GM12872 (cell line): Measurements from ENCODE around the gene ALKBH8.
A peak's percentile ranks its signal among the peaks of the same experiment; 100 is the strongest.

Experiments used
- TF ChIP-seq, protein P1 (sequence below): IDR thresholded peaks from 3 replicates; pipeline ENCODE4 v1.5.1; 2011; ENCODE audit warnings: low read depth, mild to moderate bottlenecking, low read length, moderate library complexity; ENCODE audit not compliant: insufficient read depth

ALKBH8 gene, protein sequence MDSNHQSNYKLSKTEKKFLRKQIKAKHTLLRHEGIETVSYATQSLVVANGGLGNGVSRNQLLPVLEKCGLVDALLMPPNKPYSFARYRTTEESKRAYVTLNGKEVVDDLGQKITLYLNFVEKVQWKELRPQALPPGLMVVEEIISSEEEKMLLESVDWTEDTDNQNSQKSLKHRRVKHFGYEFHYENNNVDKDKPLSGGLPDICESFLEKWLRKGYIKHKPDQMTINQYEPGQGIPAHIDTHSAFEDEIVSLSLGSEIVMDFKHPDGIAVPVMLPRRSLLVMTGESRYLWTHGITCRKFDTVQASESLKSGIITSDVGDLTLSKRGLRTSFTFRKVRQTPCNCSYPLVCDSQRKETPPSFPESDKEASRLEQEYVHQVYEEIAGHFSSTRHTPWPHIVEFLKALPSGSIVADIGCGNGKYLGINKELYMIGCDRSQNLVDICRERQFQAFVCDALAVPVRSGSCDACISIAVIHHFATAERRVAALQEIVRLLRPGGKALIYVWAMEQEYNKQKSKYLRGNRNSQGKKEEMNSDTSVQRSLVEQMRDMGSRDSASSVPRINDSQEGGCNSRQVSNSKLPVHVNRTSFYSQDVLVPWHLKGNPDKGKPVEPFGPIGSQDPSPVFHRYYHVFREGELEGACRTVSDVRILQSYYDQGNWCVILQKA

DNA sequence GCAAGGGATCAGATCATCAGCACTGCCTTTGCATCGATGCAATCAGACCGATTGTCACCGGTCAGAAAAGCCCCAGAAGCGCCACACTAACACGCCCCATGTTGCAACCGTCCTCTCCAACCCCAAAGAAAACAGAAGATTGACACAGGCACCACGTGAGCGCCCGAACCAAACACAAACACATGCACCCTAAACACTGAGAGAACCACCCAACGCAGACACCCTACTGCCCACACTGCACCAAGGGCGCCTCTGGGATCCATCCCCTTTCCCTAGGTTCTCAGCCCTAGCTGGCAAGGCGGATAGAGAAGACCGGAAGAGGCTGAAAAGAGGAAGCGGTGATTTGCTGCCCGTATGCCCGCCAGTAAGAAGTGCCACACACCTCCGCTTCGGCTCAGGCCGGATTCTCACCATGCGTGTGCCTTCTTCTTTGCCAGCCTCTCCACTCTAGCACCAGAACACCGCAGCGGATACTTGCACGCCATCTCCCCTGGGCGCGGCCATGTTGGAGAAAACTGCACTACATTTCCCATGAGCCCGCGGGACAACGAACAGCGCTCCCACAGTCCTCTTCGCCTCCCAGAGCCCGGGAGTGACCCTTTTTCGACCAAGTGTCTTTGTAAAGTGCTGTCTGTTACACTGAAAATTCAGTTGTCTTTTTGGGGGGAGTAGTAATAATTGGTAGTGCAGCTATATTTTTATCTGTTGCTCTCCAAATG, at the start of gene ALKBH8:
Gene ALKBH8 (minus strand): TSS at position 517 of the 719 bp plus-strand sequence. CDS start 4,842 bp downstream, outside the sequence.
- TF ChIP-seq, protein P1, sequence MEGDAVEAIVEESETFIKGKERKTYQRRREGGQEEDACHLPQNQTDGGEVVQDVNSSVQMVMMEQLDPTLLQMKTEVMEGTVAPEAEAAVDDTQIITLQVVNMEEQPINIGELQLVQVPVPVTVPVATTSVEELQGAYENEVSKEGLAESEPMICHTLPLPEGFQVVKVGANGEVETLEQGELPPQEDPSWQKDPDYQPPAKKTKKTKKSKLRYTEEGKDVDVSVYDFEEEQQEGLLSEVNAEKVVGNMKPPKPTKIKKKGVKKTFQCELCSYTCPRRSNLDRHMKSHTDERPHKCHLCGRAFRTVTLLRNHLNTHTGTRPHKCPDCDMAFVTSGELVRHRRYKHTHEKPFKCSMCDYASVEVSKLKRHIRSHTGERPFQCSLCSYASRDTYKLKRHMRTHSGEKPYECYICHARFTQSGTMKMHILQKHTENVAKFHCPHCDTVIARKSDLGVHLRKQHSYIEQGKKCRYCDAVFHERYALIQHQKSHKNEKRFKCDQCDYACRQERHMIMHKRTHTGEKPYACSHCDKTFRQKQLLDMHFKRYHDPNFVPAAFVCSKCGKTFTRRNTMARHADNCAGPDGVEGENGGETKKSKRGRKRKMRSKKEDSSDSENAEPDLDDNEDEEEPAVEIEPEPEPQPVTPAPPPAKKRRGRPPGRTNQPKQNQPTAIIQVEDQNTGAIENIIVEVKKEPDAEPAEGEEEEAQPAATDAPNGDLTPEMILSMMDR: no peak

DNA sequence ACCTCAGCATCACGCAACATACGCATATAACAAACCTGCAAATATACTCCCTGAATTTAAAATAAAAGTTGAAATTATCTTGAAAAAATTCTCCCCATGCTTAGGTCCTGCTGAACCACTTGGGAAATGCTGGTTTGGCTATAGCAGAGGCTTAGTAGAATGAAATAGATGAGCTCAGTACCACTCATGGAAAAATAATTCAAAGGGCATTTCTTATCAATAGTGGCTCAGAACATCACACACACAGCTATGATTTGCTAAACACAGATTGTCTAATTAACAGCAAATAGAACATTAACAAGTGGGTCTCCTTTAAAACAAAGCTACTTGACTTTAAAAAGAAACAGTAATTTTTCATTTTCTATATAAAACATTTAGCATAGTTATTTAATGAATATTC, 46.9 kb upstream of the ALKBH8 start:
- TF ChIP-seq, protein P1: no peak

DNA sequence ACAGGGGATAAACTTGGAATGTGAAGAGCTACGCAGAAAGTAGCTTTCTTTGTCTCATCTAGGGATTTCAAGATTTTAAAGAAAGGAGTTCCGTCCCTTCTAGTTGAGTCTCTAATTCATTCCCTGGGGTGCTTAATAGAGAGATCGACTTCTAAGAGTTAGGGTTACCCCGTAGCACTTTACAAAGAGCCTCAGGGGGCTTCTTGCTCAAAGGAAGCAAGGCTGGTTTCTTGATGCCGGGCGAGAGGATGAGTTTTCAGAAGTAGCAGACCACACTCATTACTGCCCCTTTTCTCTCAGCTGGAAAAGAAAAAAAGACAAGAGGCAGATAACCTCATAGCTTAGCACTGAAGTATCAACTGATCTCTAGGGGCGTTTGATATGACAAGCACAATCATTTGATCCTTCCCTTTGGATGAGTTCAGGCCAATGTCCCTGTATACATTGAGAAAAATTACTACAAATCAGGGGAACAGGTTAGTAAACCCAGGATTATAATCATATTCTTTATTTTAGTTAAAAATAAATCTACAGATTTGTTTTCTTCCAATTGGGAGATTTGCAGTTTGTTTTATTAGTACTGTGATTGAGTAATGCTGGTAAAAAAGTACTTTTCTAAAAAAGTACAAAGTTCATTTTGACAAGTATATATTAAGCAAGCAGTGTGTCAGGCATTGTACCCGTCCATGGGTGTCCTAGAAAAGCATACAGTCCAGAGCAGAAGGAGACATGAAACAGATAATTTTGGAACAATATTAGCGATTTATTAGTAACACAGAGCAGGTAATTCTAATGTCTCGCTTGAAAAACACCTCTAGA, 44.1 kb upstream of the ALKBH8 start:
- TF ChIP-seq, protein P1: no peak

DNA sequence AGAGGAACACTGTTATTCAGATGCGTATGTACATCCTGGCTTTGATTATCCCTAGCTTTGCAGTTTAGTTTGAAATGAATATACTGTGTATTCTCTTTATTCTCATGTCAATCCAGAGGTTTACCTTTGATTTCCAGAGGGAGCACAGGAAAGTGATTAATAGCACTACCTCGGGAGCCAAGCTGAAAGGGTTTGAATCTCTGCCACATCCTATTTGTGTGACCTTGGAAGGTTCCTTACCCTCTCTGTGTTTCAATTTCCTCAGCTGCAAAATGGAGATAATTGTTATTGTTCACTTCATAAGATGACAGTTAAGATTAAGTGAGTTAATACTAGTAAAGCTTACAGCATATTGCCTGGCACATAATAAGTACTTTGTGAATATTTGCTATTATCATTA, 43.3 kb upstream of the ALKBH8 start:
- TF ChIP-seq, protein P1: no peak

DNA sequence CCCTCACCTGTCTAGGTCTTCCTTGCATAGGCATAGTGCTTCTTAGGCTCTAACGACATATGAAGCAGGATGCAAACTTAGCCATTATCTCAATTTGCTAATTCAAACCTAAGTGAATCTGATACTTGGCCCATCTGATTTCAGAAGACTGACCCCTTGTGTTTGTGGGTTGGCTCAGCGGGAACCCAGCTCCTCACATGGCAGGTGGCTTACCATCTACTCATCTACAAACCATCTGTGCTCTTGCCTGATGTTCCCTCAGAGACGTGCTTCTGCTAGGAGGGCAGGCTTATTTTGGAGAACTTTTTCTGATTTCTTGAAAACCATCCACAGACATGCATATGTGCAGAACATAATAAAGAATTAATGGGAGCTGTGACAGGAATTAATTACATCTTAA, 40.6 kb upstream of the ALKBH8 start:
- TF ChIP-seq, protein P1: peak; percentile 25; the same call in 1 of the 3 replicates

DNA sequence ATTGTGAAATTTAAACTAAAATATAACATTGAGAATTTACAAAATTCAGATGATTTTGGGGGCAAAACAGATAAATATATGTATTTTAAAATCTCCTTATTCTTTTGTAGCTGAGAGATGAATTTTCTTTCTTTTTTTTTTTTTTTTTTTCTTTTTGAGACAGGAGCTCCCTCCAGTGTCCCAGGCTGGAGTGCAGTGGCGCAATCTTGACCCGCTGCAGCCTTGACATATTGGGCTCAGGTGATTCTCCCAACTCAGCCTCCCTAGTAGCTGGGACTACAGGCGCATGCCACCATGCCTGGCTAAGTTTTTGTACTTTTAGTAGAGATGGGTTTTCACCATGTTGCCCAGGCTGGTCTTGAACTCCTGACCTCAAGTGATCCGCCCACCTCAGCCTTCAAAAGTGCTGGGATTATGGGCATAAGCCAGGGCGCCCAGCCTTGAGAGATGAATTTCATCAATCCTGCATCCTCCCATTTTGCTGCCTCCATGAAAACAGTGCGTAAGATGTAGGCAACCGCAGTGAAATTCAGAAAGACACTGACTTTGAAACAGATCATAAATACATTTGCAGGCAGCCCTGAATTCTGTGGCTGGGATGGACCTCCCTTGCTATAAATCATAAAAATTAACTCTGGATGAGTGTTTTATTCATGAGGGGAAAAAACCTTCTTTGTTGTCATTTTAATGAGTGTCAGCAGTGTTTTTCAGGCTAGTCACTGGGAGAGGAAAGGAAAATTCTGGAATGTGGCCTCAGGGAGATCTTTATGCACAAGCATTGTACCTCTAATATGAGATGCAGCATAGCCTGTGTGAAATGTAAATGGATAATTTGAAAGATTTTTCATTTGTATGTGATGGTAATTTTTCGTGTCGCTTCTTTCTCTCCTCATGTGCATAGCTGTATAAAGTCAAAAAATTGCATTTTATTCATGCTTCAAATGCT, 39.8 kb upstream of the ALKBH8 start:
- TF ChIP-seq, protein P1: no peak
